HG02588 (cell line): ENCODE results near the gene KMT5C.

Experiments
- ATAC-seq: cut with Tn5 transposase; IDR thresholded peaks from one replicate; pipeline ENCODE4 v1.9.1; 2021; ENCODE audit warnings: mild to moderate bottlenecking, moderate library complexity; ENCODE audit not compliant: unreplicated experiment

The KMT5C gene

DNA sequence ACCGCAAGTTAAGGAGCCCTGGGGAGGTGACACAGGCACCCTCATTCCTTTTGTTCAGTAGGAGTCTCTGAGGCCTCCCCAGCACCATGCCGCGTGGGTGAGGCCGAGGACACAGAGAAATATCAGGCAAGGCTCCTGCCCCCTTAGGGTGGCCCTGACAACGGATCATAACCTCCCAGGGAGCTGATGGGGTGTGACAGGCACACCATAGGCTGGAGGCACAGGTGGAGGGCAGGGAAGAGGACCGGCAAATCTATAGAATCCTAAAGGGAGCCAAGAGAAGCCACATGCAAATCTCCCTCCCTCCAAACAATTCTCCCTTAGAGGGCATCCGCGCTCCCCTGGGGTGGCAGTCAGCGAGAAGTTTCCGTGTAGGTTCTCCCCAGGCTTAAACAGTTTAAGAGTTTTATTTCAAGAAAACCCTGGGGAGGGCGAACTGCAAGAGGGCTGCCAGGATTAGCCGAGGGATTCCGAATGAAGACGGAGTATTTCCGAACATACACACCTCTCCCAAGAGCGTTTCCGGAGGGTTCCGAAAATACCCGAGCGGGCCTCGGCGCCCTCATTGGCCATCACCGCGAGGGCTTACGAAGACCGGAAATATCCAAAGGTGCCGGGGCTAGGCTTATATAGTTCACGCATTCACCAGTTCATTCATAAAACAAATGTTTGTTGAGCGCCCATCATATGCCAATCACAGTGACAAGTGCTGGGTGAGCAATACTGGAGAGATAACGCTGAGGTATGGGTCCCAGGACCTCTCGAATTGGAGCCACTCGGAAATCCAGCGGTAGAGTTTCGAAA lies 45.4 kb downstream of the KMT5C start:
- peak; percentile 47 for ATAC-seq

GRCh38 chr19:55385724-55386492 lies 46.2 kb downstream of the KMT5C start, which contains the start of gene RPL28:
RPL28 (plus strand) TSS chr19:55385932; CDS start chr19:55386358, 426 bp downstream.
- ATAC-seq, result peak; percentile 61

- no peak for ATAC-seq
Measured at GRCh38 chr19:55386493-55386971, 46.9 kb downstream of the KMT5C start.

GRCh38 chr19:55387736-55388497 lies 48.2 kb downstream of the KMT5C start:
- ATAC-seq, result no peak

DNA sequence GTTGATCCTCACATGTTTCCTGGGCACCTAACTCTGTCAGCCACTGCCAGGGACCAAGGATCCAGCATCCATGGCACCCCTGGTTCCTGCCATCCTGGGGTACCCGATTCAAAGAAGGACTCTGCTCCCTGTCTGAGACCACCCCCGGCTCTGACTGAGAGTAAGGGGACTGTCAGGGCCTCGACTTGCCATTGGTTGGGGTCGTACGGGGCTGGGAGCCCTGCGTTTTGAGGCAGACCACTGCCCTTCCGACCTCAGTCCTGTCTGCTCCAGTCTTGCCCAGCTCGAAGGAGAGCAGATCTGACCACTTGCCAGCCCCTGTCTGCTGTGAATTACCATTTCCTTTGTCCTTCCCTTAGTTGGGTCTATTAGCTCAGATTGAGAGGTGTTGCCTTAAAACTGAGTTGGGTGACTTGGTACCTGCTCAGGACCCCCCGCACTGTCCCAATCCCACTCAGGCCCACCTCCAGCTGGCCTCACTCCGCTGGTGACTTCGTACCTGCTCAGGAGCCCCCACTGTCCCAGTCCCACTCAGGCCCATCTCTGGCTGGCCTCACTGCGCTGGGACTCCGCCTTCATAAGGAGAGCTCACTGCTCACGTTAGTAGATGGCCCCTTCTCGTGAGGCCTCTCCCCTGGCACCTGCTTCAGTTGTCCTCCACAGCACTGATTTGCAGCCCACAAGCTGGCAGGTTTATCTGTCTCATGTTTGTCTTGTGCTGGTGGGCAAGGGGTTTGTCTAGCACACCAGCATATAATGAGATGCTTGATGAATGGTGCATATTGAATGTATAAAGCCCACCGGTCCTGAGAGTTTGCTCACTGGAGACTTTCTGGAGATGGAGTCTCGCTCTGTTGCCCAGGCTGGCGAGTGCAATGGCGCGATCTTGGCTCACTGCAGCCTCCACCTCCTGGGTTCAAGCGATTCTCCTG lies 50.0 kb downstream of the KMT5C start:
- ATAC-seq, result no peak

DNA sequence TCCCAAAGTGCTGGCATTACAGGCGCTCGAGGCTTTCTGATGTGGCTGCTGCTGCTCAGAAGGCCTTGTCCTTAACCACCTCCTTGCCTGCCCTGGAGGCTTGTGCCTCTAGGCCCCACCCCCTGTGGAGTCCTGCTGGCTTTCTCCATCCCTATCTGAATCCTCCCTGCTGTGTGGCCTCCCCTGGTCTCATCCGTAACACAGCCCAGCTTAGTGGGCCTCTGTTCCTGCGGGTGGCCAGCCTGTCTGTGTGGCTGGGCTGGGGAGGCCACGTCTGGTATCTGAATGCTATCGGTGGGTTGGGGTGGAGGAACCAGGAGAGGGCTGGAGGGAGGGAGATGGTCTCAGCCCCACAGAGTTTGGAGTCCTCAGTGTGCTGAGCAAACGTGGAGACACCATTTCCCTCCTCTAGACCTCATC lies 50.8 kb downstream of the KMT5C start:
- ATAC-seq, result no peak

GRCh38 chr19:55391191-55391670 lies 51.6 kb downstream of the KMT5C start:
- no peak for ATAC-seq

DNA sequence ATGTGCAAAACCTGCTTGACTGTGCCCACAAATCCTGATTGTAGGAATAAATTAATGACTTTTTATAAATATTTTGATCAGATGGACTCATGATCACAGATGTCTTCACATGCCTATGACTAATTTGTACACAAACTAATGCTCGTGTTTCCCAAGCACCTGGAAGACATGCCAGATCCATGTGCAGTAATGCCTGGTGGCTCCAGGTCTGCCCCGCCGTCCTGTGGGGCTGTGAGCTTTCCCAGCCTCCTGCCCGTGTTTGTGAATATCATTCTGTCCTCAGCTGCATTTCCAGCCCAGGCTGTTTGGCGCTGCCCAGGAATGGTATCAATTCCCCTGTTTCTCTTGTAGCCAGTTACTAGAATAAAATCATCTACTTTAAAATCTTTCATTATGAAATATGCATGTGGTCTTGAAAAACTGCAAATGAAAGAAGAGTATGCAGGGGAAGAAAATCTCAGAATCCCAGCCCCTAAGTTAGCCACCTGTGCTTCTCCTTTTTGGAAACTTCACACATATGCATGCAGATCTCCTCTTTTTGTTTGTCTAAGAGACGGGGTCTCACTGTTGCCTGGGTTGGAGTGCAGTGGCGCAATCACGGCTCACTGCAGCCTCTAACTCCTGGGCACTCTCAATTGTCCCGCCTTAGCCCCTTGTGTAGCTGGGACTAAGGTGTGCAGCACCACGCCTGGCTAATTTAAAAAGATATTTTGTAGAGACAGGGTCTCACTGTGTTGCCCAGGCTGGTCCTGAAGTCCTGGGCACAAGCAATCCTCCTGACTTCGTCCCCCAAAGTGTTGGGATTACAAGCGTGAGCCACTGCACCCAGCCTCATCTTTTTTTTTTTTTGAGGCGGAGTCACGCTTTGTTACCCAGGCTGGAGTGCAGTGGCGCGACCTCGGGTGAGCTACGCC lies 52.3 kb downstream of the KMT5C start:
- no peak for ATAC-seq

- ATAC-seq, result no peak
Measured at GRCh38 chr19:55392820-55393761, 53.4 kb downstream of the KMT5C start.
